Measurements from ENCODE around the gene SLC4A5. TPM values are rescaled to one million over a fixed set of nuclear protein-coding genes. Genes with fewer than 3 reads are reported as not detected.

SLC4A5 gene
- total RNA-seq, 1 donor, result under 0.01 TPM

DNA sequence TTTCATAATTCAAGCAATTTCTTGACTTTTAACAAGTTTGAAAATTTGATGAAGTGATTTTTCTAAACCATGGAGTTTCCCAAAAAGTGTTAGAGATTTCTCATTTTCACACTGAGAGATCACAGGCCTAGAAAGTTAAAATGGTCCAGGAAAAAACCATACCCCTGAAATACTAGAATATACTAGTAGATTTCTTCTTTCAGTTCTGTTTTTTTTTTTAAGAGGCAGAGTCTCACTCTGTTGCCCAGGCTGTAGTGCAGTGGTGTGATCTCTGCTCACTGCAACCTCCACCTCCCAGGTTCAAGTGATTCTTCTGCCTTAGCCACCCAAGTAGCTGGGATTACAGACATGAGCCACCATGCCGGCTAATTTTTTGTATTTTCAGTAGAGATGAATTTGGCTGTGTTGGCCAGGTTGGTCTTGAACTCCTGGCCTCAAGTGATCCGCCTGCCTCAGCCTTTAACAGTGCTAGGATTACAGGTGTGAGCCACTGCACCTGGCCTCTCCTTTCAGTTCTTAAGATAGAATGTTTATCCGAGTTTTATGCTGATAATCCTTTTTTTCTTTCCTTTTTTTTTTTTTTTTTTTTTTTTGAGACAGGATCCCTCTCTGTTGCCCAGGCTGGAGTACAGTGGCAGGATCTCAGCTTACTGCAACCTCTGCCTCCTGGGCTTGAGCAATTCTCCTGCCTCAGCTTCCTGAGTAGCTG lies 130.4 kb downstream of the SLC4A5 start:
- no peak overlapping the region for H3K4me3 ChIP-seq (ENCODE audit: low read depth, low read length)
- DNase-seq (ENCODE audit: low read depth), result no peak
- TF ChIP-seq, protein P1, sequence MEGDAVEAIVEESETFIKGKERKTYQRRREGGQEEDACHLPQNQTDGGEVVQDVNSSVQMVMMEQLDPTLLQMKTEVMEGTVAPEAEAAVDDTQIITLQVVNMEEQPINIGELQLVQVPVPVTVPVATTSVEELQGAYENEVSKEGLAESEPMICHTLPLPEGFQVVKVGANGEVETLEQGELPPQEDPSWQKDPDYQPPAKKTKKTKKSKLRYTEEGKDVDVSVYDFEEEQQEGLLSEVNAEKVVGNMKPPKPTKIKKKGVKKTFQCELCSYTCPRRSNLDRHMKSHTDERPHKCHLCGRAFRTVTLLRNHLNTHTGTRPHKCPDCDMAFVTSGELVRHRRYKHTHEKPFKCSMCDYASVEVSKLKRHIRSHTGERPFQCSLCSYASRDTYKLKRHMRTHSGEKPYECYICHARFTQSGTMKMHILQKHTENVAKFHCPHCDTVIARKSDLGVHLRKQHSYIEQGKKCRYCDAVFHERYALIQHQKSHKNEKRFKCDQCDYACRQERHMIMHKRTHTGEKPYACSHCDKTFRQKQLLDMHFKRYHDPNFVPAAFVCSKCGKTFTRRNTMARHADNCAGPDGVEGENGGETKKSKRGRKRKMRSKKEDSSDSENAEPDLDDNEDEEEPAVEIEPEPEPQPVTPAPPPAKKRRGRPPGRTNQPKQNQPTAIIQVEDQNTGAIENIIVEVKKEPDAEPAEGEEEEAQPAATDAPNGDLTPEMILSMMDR (IDR thresholded peaks at IDR 0.05; ENCODE audit: insufficient read depth, low read depth, low read length), result no peak

DNA sequence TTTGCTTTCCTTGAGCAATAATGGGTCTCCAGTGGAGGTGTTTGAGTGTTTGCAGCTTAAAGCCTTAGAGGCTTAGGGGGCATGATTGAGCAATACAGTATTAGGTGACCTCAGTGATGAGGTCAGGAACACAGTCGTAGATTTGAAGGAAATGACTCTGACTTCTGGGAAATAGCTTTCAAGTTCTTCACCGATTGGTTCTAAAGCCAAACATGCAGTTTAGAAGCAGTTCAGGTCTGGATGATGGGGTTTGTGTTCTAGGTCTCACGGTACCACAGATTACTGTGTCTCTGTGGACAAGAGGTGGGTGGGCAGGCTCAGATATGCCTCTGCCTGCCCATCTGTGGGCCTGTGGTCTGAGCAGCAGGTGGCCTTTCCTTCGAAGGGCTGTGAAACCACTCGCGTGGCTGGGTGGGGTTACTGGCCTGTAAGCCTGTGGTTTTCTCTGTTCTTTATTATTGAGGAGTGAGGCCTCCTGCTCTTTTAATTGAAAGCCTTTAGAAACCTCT lies 137.0 kb downstream of the SLC4A5 start:
- DNase-seq (ENCODE audit: low read depth), result peak; percentile 95
- H3K4me3 ChIP-seq (ENCODE audit: low read depth, low read length), result no peak overlapping the region
- TF ChIP-seq, protein P1 (IDR thresholded peaks at IDR 0.05; ENCODE audit: insufficient read depth, low read depth, low read length), result no peak

DNA sequence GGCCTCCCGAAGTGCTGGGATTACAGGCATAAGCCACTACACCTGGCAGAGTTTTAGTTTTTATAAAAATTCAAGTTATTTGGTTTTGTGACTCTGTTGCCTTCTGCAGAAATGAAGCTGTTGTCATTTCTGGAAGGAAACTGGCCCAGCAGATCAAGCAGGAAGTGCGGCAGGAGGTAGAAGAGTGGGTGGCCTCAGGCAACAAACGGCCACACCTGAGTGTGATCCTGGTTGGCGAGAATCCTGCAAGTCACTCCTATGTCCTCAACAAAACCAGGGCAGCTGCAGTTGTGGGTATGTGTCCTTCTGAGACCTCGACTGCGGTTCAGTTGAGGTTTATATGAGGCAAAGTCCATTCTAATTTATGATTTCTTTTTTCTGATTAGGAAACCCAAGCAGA lies 137.6 kb downstream of the SLC4A5 start:
- peak; percentile 34 for DNase-seq (ENCODE audit: low read depth)
- no peak overlapping the region for H3K4me3 ChIP-seq (ENCODE audit: low read depth, low read length)
- TF ChIP-seq, protein P1 (IDR thresholded peaks at IDR 0.05; ENCODE audit: insufficient read depth, low read depth, low read length), result no peak

DNA sequence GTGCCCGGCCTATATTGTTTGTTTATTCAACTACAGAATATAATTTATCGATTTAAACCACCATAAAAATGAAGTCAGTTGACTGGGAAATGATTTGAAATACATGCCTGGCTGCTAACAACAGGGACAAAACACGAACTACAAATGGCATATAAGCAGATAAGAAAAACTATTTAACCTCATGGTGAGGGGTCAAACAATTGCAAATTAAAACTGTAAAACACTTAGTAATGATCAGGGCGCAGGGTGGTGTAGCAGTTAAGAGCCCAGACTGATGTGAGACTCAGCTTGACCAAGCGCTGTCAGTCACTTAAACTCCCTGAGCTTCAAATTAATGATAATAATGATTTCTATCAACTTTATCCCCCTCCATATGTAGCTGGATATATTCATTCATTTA lies 138.1 kb downstream of the SLC4A5 start:
- TF ChIP-seq, protein P1 (IDR thresholded peaks at IDR 0.05; ENCODE audit: insufficient read depth, low read depth, low read length), result no peak
- no peak for DNase-seq (ENCODE audit: low read depth)
- H3K4me3 ChIP-seq (ENCODE audit: low read depth, low read length), result no peak overlapping the region

DNA sequence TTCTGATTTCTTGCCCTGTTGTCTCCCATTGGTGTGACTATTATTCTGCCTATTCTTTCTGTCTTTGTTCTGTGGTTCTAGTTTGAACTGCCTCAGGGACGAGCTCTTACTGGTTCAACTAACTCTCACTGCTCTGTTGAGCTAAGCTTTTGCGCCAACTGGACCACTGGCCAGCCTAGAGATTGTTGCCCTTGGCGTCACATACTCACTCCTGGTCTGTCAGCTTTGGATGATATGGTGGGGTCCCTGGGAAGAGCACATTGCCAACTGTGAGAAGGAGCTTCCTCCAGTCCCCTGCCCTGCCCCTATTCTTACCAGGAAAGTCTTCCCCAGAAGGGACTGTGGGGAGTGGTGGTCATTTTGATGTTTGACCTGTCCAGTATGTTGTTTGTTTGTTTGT lies 138.8 kb downstream of the SLC4A5 start:
- no peak overlapping the region for H3K4me3 ChIP-seq (ENCODE audit: low read depth, low read length)
- no peak for DNase-seq (ENCODE audit: low read depth)

DNA sequence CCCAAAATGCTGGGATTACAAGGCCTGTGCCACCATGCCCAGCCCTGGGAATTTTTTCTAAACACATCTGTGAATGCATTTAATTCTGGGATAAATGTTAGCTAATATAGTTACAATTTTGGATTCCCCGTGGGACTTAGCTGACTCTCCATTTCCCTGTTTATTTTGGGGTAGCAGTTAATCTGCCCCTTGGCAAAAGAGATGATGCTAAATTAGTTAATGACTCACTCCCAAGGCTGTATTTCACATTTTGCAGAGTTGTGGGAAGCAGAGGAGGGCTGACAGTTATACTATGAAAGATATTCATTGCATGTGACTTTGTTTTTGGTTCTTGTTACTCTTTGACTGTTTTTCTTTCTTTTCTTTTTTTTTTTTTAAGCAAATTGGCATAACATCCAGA lies 141.6 kb downstream of the SLC4A5 start:
- DNase-seq (ENCODE audit: low read depth), result peak; percentile 88
- TF ChIP-seq, protein P1 (IDR thresholded peaks at IDR 0.05; ENCODE audit: insufficient read depth, low read depth, low read length), result no peak
- peak overlapping the region; percentile 3 for H3K4me3 ChIP-seq (ENCODE audit: low read depth, low read length)

More for the DNA sequence above, 138.8 kb downstream of the SLC4A5 start:
- TF ChIP-seq, protein P1 (IDR thresholded peaks at IDR 0.05; ENCODE audit: insufficient read depth, low read depth, low read length), result no peak
